ENCODE results near the gene POP4.

- TF ChIP-seq ZNF274 (IDR thresholded peaks at IDR 0.05; ENCODE audit: low read depth, low read length), result no peak
- TF ChIP-seq YY1 (IDR thresholded peaks at IDR 0.05; ENCODE audit: insufficient read depth, insufficient read length), result no peak
- no peak for TF ChIP-seq SUZ12 (IDR thresholded peaks at IDR 0.05; ENCODE audit: extremely low read depth, insufficient read depth, insufficient read length)
These were observed 22.7 kb upstream of the POP4 start for GRCh38 chr19:29583196-29583999.

Measured in NT2/D1 (cell line).